OCI-M2 (cell line): Measurements from ENCODE around the gene SV2B.
A peak's percentile ranks its signal among the peaks of the same experiment; 100 is the strongest.

ENCODE experiments used
- DNase-seq: peaks from one replicate; lab custom pipeline; 2025; ENCODE audit not compliant: unreplicated experiment; lab: John Stamatoyannopoulos, UW

SV2B gene

DNA sequence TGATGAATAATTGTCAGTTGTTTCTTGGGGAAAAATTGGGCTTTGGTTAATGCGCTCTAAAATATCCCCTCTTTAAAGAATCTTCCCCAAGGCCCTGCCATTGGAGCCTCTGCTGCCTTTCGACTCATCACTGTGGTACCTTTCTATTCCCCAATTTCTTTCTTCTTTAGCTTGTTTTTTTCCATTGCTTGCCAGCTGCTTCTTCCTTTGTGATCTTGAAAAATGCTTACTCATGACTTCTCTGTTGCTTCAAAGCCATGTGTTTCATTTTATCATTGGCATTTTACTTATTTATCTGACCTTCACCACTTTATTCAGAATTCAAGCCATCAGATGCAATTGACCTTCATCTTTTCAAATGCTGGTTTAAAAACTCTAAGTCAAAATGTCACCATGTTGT, 84.4 kb downstream of the SV2B start:
- no peak for DNase-seq

DNA sequence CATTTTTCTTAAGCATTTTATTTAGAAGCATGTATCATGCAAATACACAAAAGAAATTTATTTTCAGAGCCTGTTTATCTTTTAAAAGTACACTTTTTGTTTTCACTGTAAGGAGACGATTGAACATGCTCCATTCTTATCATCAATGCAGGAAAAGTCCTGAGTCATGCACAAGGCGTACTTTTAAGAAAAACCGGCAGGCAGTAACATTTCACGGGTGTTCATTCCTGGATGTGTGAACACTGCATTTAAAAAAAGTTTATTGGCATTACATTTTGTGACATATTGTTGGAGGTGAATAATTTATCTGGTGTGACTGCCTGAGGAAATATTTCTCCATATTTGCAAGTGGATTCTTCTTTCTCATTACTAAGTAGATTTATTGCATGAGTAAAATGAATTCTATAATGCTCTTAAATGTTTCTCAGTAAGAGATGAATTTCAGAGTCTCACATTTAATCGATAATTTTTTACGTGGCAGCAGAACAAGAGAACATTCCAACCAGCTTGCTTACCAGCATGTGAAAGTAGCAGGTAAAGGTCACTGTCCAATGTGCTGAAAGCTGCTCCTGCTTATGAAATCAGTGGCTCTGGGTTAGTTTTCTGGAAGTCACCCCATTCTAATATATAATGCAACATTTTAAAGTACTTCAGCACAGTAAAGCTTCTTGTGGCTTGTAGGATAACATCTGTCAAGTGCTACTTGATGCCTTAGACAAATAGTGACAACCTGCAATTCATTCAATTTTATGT, 87.0 kb downstream of the SV2B start:
- peak; percentile 5 for DNase-seq

DNA sequence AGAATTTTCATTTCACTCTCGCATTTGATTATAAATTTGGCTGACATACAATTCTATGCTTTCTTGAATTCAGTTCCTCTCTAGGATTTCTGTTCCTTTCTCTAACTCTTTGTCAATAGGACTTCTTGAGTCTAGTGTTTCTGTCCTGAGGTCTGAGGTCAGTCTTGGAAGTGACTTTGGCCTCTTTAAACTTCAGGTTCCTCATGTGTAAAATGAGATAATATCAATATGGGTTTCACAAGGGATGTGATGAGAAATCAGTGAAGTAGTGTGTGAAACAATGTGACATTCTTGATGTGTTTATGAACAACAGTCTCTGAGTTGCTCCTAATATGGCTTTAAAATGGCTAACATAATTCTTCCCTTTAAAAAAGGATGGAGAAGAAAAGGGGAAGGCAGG, 92.2 kb downstream of the SV2B start:
- DNase-seq, result no peak

DNA sequence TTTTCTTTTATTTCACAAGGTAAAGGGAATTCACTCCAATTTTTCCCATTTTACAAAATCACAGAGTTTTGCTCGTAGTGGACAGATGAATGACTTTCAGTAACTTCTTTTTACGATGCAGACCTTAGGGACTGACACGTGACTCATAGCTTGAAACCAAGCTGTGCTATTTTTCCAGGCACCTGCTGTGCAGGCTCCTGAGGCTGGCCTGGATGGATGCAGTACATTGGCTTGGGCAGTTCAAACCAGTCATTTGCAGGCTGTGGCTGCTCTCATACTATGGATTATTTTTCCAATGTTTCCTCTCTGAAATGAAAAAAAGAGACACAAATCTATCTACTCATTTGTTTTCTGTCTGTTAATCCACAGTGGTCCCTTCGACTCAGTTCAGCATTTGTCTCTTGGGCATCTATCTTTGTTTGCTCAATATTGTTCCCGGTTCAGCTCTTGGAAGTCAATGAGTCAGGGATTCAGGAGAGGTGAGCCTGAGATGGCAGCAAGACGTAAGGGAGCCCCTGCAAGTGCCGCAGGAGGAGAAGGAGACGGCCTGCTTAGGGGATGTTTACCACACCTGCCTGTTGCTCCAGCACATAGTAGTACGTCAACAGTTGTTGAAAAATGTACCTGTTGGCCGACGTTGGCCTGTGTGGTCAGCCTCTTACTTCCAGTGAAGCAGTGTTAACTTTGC, 92.8 kb downstream of the SV2B start:
- no peak for DNase-seq

DNA sequence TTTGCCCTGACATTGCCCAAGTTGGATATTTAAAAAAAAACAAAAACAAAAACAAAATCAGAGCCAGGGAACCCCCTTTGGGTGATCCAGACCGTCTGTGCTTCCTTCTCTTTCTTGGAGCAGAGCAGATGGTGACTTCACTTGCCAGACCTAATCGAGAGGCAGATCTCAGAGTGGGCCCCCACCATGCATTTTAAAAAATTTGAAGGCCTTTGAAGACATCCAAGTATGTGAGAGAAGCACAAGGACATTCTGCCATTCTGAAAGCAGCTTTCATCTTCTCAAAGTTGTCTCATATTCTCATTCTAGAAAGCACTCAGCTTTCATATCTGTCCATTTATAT, 93.3 kb downstream of the SV2B start:
- no peak for DNase-seq

DNA sequence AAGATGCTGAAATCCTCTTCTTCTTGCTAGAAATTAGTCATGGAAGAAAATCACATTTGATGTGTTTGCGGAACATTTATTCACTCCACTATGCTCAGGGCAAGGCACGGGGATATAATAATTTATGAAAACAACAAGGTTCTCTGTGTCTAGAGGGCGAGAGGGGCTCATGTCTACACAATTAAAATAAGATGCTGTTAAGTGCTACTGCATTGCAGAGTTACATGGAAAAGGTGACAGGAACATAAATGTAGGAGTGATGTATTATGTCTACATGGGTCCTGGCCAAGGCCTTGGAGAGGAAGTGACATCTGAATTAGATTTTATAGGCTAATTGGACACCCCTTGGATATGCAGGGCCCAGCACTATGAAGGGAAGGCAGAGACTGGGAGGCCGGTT, 96.1 kb downstream of the SV2B start:
- no peak for DNase-seq

DNA sequence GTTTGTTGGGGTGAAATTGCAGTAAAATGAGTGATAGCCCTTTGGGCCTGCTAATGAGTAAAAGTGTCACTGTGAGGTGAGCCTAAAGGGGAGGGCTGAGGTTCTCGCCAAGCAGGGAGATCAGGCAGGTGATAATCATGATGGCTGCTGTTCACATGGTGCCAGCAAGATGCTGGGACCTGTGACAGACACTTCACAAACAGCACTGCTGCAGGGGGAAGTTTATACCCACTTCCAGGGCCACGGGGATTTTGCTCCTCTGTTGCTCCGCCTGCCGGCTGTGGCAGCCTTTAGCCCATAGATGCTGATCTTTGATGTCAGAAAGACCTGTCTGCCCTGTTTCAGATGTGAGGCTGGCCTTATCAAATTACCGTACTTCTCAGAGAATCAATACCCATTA, 96.7 kb downstream of the SV2B start:
- no peak for DNase-seq

DNA sequence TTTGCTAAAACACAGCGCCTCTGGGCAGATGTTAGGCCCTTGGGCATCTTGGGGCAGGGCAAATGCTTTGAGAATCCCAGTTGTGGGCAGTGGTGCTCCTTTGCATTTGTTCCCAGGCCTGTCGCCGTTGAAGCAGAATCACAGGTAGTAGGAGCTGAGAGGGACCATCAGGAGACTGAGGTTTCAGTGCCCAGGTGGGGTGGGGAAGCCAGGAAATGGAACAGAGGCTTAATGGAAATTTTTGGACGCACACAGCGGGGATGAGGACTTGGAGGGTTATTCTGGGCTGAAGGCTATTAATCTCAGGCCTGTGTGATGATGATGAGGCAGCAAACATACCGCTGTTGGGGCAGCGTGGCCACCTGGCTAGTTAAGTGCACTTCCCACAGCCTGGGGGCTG, 99.5 kb downstream of the SV2B start:
- DNase-seq, result no peak

DNA sequence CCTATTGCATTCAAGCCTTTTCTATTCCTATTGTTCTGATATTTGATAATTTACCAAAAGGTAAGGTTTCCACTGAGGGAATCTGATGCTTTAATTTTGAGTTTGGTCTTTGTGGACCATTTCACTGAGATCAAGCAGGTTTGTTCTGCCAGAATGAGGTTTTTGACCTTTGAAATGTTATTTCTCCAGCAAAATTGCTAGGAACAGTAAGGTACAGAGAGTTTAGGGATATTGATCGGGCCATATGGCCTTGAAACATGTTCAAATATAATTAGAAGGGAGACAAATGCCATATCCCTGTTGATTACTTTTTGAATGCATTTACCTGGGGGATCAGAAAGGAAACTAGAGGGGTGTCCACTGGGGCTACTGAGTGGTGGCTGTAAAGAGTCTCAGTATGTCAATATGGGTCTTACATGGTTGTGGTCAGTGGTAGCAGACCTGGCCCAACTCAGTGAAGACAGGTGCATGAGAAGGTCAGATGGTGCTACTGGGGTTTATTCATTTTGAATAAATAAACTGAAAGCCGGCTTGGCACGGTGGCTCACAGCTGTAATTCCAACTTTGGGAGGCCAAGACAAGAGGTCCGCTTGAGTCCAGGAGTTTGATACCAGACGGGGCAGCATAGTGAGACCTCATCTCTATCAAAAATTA, 100.2 kb downstream of the SV2B start:
- DNase-seq, result no peak

DNA sequence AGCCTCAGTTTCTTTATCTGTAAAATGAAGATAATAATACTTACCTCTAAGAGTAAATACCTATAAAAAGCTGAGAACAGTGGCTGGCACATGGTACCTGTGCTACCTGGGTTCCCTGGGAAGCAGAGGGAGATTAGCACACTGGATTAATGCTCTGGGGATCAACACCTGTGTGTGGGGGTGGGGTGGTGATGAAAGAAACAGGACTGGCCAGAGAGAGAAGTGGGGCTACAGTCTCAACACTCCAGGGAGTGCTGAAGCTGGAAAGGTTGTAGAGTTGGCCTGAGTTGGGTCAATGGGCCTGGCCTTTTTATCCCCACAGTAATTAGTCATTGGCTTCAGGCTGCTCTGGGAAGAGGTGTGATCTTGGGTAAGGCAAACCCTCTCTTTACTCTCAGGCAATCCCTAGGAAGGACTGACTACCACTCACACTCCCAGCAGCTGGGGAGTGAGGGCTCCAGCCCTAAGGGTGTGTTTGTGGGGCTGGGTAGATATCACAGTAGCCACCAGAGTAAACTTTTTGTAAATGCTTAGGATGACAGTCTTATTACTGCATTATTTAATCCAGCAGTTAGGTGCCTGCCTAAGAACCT, 102.5 kb downstream of the SV2B start:
- no peak for DNase-seq

DNA sequence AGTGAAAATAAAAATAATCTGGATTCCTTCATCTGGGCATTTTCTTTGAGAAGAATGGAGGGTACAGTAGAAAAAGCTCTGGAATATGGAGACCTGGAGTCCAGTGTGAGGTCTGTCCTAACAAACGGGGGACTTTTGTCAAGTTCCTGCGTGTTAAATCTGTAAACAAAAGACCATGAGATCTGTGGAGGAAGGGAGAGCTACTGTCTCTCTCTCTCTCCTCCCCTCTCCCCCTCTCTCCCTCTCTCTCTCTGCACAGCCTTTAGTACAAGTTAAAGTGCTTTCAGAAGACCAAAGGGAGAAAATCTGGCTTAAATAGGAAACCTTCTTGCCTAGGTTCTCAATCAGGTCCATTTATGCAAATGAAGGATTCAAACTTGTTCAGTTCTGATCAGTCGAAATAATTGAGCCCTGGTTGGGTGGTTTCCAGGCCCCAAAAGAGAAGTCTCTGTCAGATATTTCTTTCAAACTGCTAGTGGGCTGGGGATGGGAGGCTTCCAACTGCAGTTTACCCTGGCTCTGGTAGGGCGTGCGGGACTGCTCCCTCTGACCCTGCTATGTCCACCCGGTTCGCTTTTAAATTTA, 103.7 kb downstream of the SV2B start:
- DNase-seq, result no peak

DNA sequence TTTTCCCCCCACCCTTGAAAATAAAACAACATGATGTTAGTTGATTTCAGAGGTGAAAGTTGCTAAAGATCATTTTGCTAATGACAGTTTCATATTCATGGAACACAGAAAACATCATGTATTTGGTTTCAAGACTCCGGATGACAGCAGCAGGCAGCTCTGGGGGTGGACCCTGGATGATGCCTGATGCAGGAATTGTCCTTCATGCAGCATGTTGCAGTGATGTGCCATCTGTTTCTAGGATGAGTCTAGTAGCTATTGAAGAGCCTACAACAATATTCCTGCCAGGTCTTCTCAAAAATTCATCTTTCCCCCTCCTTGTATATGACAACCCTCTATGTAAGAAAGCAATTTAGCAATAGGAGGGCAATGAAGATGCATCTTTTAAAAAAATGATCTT, 108.3 kb downstream of the SV2B start:
- no peak for DNase-seq

DNA sequence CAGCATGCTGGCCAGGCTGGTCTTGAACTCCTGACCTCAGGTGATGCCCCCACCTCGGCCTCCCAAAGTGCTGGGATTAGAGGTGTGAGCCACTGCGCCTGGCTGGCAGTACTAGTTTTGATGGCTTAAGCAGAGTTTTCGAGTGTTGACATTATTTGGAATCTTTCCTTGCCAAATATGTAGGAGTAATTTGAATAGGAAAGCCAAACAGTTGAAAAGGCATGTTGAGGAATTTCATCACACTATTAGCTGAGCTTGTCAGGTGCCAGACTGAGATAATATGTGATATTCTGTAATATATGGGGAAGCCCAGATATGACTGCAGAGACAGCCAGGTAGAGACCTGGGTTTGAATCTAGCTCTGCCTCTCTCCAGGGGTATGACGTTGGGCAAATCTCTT, 109.3 kb downstream of the SV2B start:
- no peak for DNase-seq

DNA sequence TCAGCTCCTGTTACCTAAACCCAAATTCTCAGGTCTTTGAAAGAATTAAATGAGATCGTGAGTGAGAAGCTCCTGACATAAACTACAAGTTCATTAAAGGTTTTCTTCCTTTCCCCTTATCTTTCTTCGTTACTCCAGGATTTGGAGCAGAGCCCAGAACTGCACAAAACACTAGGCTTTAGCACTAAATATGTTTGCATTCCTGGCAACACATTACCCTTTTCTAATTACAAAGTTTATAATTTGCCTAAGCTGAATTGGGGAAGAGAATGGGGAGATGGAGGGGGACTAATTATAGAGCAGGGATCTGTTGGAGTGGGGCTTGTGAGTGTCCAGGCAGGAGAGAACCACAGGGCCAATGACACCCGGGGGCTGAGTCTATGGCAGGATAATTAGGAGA, 109.7 kb downstream of the SV2B start:
- no peak for DNase-seq

DNA sequence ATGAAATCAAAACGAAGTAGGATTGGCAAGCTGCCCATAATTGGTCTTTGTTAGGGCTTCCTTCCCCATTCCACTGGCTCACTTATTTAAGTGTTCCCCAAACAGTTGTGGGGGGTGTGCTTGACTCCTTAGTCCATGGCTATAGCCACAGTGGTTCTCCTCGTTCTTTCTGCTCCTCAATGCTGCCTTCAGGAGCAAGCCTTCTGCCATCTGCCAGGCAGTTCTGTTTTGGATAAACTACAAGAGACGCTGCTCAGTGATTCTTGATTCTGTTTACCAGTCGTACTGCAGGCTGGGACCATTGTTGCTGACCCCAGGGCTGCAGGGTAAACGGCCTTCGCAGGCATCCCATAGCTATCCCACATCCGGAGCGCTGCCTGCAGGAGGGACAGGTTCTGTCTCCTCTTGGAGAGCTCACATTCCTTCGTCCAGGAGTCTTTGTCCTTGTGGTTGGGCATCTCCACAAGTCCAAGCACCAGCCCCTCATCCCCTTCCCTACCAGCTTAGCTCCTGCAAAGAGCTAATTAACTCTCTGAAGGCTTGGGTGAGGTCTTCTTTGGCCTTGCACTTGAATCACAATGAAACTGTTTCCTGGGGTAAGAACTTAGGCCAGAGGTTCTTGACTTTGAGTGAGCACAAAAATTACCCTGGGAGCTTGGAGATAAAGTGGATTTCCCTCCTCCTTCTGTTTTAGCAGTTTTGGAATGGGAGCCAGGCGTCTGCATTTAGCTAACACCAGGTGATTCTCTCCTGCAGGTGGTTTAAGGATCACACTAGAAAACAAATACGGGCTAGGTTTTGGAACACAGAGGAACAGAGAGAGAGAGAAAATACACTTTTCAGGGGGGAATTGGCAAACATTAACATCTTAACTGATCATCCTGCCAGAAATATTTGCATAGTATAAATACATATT, 114.9 kb downstream of the SV2B start:
- no peak for DNase-seq

DNA sequence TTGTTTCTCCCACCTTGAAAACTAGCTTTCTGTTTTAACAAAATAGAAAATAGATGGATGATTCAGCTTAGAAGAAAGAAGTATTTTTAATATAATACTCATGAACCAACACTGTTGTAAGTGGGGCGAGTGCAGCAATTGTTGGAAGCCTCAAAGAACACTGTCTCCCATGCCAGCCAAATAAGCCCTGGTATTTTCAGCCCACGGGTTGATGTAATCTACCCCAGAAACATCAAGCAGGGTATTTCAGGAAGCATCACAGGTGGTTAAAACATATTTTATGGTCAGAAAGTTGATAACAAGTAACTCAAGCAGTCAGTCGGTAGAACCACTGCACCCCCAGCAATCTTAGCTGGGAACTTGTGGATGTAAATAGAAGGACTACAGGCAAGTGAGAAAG, 115.9 kb downstream of the SV2B start:
- no peak for DNase-seq

DNA sequence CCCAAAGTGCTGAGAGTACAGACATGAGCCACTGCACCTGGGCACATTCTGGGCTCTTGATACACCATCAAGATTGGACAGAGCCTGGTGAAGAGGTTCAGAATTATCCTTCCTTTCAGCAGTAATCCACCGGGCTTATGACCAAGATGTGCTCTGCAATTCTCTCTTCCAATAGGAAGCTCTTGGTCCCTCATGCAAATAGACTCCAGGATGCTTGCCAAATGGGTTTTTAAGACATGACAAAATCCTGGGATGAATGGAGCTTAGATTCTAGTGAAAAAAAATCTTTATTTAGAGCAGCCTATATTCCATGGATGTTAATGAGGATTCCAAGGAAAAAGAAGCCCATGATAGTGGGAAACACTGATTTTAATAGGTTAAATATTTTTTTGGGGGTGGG, 119.1 kb downstream of the SV2B start:
- no peak for DNase-seq

DNA sequence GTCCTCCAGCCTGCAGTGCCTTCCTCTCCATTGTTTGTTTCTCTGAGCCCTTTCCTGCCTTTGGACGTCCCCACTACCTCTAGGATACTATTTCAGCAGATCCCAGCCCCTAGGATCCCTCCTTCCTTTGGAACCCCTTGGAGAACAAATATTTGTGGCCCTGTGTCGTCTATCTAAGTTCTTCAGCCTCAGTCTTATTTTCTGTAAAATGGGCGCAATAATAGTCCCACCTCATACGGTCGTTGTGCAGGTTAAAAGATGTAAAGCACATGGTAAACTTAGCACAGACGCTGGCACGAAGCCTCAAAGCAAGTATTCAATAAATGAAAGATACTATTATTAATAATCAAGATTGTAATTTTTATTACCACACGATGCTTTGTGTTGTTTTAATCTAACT, 122.0 kb downstream of the SV2B start:
- DNase-seq, result no peak

DNA sequence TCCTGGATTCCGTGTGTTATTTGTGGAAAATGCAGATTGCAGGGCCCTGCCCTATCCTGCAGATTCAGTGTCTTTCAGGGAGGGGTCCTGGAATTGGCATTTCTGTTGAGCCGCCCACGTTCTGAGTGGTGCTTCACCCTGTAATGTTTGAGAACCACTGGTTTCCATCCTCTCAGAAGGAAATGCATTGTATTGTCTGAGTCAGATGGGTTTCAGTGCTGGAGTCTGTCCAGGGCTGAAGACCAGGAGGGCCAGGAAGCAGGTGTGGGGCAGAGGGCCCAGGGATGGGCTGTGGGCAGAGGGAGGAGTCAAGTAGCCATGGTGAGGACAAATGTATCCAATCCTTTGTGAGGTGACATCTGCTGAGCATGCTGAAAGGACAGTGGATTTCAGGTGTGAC, 123.8 kb downstream of the SV2B start:
- no peak for DNase-seq

DNA sequence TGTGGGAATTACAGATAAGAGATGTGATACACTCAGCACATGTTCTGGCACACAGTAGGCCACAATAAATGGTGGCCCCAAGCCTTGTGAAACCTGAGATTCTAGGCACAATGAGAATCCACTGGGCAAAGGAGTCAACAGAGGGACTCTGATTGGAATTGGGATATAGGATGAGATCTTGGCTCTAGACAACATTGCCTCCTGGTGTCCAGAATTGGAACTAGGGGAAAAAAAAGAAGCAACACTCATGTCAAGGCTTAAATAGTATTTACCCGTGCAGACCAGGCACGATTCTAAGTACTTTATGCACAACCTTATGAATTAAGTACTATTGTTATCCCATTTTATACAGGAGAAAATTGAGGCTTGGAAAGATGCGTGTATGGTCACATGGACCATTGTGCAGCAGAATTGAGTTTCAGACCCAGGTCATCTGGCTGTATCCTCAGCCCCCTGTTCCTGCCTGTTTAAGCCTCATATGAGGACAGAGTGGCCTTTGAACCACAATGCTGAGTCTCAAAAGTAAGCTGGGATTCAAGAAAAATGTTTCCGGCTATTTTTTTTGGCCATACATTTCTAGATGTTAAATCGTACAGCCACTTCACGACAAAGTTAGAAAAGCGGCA, 124.8 kb downstream of the SV2B start:
- DNase-seq, result no peak
